GM18867 (cell line): ENCODE data around the gene CMKLR1.

Experiments used
- ATAC-seq: cut with Tn5 transposase; IDR thresholded peaks from one replicate; pipeline ENCODE4 v1.9.1; 2021; ENCODE audit warnings: mild to moderate bottlenecking, moderate library complexity; ENCODE audit not compliant: unreplicated experiment

The CMKLR1 gene

GRCh38 chr12:108337235-108338223 is 1.6 kb downstream of the CMKLR1 start:
- ATAC-seq: peak; percentile 46

GRCh38 chr12:108335349-108336119 is 3.6 kb downstream of the CMKLR1 start:
- peak; percentile 63 for ATAC-seq

- no peak for ATAC-seq
These were observed 5.0 kb downstream of the CMKLR1 start for GRCh38 chr12:108333898-108334699.

GRCh38 chr12:108332791-108333382 is 6.2 kb downstream of the CMKLR1 start:
- ATAC-seq: no peak

GRCh38 chr12:108328420-108328819 is 10.7 kb downstream of the CMKLR1 start:
- no peak for ATAC-seq

- ATAC-seq: no peak
These were observed 11.3 kb downstream of the CMKLR1 start for GRCh38 chr12:108327621-108328344.

GRCh38 chr12:108326254-108326750 is 12.8 kb downstream of the CMKLR1 start:
- ATAC-seq: no peak

GRCh38 chr12:108325549-108325948 is 13.6 kb downstream of the CMKLR1 start:
- ATAC-seq: no peak

- no peak for ATAC-seq
These were observed 14.1 kb downstream of the CMKLR1 start for GRCh38 chr12:108325018-108325358.

- no peak for ATAC-seq
These were observed 14.6 kb downstream of the CMKLR1 start for GRCh38 chr12:108324351-108325017.

GRCh38 chr12:108323581-108323980 is 15.5 kb downstream of the CMKLR1 start:
- no peak for ATAC-seq

- no peak for ATAC-seq
These were observed 16.1 kb downstream of the CMKLR1 start for GRCh38 chr12:108322998-108323397.

- ATAC-seq: no peak
These were observed 17.4 kb downstream of the CMKLR1 start for GRCh38 chr12:108321688-108322087.

GRCh38 chr12:108320507-108321293 is 18.4 kb downstream of the CMKLR1 start:
- ATAC-seq: peak; percentile 51

- ATAC-seq: peak; percentile 47
These were observed 19.6 kb downstream of the CMKLR1 start for GRCh38 chr12:108319277-108320234.

GRCh38 chr12:108318472-108319275 is 20.4 kb downstream of the CMKLR1 start:
- no peak for ATAC-seq
